WTC11 (cell line): ENCODE results near the gene GLT6D1.

Experiments used
- CBFB ChIP-seq: sonication (generic); formaldehyde crosslinking; IDR thresholded peaks from 2 replicates; pipeline ENCODE4 v1.8.1; 2022; ENCODE audit warnings: mild to moderate bottlenecking, low read depth, missing genetic modification reagents
- CTCF ChIP-seq: fragments of 200-600 bp; IDR thresholded peaks from 2 replicates; pipeline ENCODE4 v1.8.0; 2022; ENCODE audit warnings: antibody characterized with exemption
- ESRRA ChIP-seq: sonication (generic); formaldehyde crosslinking; IDR thresholded peaks from 2 replicates; pipeline ENCODE4 v1.8.1; 2022; ENCODE audit warnings: mild to moderate bottlenecking, missing genetic modification reagents, borderline replicate concordance
- HMGXB4 ChIP-seq: sonication (generic); formaldehyde crosslinking; IDR thresholded peaks from 2 replicates; pipeline ENCODE4 v1.8.1; 2023; ENCODE audit warnings: mild to moderate bottlenecking, moderate library complexity, missing genetic modification reagents
- ZNF512 ChIP-seq: sonication (generic); formaldehyde crosslinking; IDR thresholded peaks from 2 replicates; pipeline ENCODE4 v1.8.1; 2022; ENCODE audit warnings: missing genetic modification reagents, borderline replicate concordance

GRCh38 chr9:135590486-135591079 lies 48.8 kb downstream of the GLT6D1 start:
- TF ChIP-seq CTCF = no peak
- no peak for TF ChIP-seq ESRRA (CRISPR knock-in tag)
- TF ChIP-seq CBFB (CRISPR knock-in tag) = no peak
- no peak for TF ChIP-seq ZNF512 (CRISPR knock-in tag)
- no peak for TF ChIP-seq HMGXB4 (CRISPR knock-in tag)
